Effector memory CD4-positive, alpha-beta T cell (primary cell): Measurements from ENCODE around the gene EXOC1L.

ENCODE experiments used
- DNase-seq, 3 donors: peaks; one replicate each; pipeline ENCODE4 v3.0.0-alpha.2; 2020
- H3K27ac ChIP-seq: 2 replicates; pipeline ENCODE4 v1.7.0; 2013; ENCODE audit warnings: mild to moderate bottlenecking, low read length, moderate library complexity; ENCODE audit not compliant: insufficient read depth, poor library complexity, severe bottlenecking
- H3K27me3 ChIP-seq: replicated peaks from 2 replicates; pipeline ENCODE4 v1.7.0; 2013; ENCODE audit warnings: mild to moderate bottlenecking, low read length; ENCODE audit not compliant: insufficient read depth, control insufficient read depth, poor library complexity, severe bottlenecking
- H3K36me3 ChIP-seq: 2 replicates; pipeline ENCODE4 v1.7.0; 2013; ENCODE audit warnings: mild to moderate bottlenecking, low read length, moderate library complexity; ENCODE audit not compliant: control insufficient read depth, insufficient read depth
- H3K4me1 ChIP-seq: 2 replicates; pipeline ENCODE4 v1.7.0; 2013; ENCODE audit warnings: low read length, mild to moderate bottlenecking; ENCODE audit not compliant: control insufficient read depth, insufficient read depth, poor library complexity, severe bottlenecking
- H3K4me3 ChIP-seq: 2 replicates; pipeline ENCODE4 v1.7.0; 2013; ENCODE audit warnings: low read length, low read depth, mild to moderate bottlenecking; ENCODE audit not compliant: insufficient read depth, poor library complexity, severe bottlenecking
- H3K9me3 ChIP-seq: 2 replicates; pipeline ENCODE4 v1.7.0; 2013; ENCODE audit warnings: mild to moderate bottlenecking, low read length, moderate library complexity; ENCODE audit not compliant: control insufficient read depth
- total RNA-seq, 3 donors: gene quantifications; one replicate each; lab custom pipeline; 2026; lab: John Stamatoyannopoulos, UW

Gene EXOC1L, protein sequence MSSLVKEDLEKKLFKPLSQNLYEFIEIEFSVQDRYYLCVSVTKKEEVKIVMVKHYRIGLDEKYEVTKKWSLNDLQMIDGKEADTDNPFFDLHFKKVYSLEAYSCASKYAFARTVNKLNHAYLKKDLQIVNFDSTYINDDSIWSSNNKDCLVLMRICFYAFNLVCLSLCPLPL
- 0 reads per million in 3 donors for total RNA-seq

DNA sequence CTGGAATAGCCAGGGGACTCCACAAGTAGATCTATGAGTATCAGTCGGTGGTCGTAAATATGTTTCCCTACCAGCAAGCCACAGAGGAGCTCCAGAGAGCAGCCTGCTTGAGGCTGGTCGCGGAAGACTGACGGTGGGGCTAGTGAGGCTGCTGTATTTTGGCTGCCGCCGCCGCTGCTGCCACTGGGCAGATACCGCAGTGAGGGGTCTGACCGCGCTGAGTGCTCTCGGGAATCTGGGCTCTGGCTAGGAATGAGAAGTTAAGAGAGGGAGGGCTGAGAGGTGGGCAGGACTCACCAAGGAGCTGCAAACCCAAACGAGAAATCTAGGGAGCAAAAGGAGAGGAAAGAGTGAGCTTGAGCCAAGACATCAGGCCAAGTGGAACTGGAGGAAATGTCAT is at the start of gene EXOC1L:
Gene EXOC1L, plus strand, starts transcription at position 157 of the 400 bp plus-strand sequence. Its CDS starts 237 bp downstream, at position 394.
- H3K36me3 ChIP-seq, result no peaks in the 10 kb centered on the region
- no peaks in the 10 kb centered on the region for H3K4me1 ChIP-seq
- H3K27ac ChIP-seq, result no peak within 1 kb of the TSS
- no peak within 1 kb of the TSS for H3K4me3 ChIP-seq
- no peaks in the 10 kb centered on the region for H3K9me3 ChIP-seq
- DNase-seq, result no peak
- H3K27me3 ChIP-seq, result peaks cover 10% of the 10 kb centered on the region

- Histone ChIP-seq H3K27ac (no peak overlapping the region), H3K36me3 (no peaks in the 10 kb centered on the region), H3K4me3 (no peak overlapping the region), H3K27me3 (no peaks in the 10 kb centered on the region), H3K4me1 (no peaks in the 10 kb centered on the region), H3K9me3 (no peaks in the 10 kb centered on the region)
- DNase-seq, result no peak
Measured at GRCh38 chr4:55770662-55771061, 48.9 kb upstream of the EXOC1L start.

GRCh38 chr4:55781341-55781740 is 38.2 kb upstream of the EXOC1L start:
- Histone ChIP-seq H3K27me3 (no peaks in the 10 kb centered on the region), H3K36me3 (no peaks in the 10 kb centered on the region), H3K27ac (no peak overlapping the region), H3K9me3 (no peaks in the 10 kb centered on the region), H3K4me3 (no peak overlapping the region), H3K4me1 (no peaks in the 10 kb centered on the region)
- no peak for DNase-seq

- no peak for DNase-seq
- Histone ChIP-seq H3K4me3 (no peak overlapping the region), H3K36me3 (no peaks in the 10 kb centered on the region), H3K4me1 (no peaks in the 10 kb centered on the region), H3K9me3 (no peaks in the 10 kb centered on the region), H3K27me3 (no peaks in the 10 kb centered on the region), H3K27ac (no peak overlapping the region)
Measured at GRCh38 chr4:55781812-55782211, 37.8 kb upstream of the EXOC1L start.

DNA sequence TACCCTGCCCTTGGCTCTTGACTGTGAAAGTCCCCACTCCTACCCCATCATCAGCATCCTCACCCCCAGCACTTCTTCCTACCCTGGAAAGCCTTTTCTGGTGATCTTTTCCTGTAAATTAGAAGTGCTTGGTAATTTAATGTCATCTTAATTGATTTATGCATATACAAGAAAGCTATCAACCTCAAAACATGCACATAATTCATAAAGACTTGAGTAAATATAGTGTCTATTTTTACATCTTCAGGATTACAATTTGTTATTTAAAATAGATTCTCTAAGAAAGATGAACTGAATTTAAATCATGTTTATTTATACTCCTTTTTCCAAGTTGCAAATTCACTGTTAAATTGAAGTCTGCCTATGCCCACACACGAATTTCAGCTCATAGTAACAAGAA is 36.0 kb upstream of the EXOC1L start:
- H3K36me3 ChIP-seq, result no peaks in the 10 kb centered on the region
- H3K9me3 ChIP-seq, result no peaks in the 10 kb centered on the region
- H3K4me3 ChIP-seq, result no peak overlapping the region
- H3K27me3 ChIP-seq, result no peaks in the 10 kb centered on the region
- H3K4me1 ChIP-seq, result no peaks in the 10 kb centered on the region
- H3K27ac ChIP-seq, result no peak overlapping the region
- DNase-seq, result no peak

- no peaks in the 10 kb centered on the region for H3K4me1 ChIP-seq
- no peak overlapping the region for H3K4me3 ChIP-seq
- no peaks in the 10 kb centered on the region for H3K36me3 ChIP-seq
- no peaks in the 10 kb centered on the region for H3K27me3 ChIP-seq
- no peak for DNase-seq
- H3K27ac ChIP-seq, result no peak overlapping the region
- H3K9me3 ChIP-seq, result no peaks in the 10 kb centered on the region
Measured at GRCh38 chr4:55784747-55785146, 34.8 kb upstream of the EXOC1L start.

DNA sequence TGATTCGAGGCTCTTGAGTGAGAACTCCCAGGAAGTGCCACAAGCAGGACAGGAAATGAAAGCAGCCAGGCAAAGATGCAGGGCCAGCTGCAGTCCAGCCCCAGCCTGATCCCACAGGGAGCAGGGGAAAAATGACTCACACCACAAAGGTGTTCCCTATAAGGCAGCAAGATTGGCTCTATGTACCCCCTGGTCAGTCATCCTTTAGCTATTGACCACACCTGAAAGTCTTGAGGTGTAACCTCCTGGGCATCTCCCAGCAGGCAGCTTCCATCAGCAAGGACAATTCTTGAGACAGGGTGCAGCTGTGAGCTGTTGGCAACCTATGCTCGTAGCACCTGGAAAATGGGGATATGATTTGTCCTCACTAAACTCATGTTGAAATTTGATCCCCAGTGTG is 27.9 kb upstream of the EXOC1L start:
- Histone ChIP-seq H3K27ac (no peak overlapping the region), H3K36me3 (no peaks in the 10 kb centered on the region), H3K4me1 (no peaks in the 10 kb centered on the region), H3K4me3 (no peak overlapping the region), H3K27me3 (peaks cover 5% of the 10 kb centered on the region), H3K9me3 (no peaks in the 10 kb centered on the region)
- DNase-seq, result no peak

GRCh38 chr4:55793479-55793878 is 26.1 kb upstream of the EXOC1L start:
- no peaks in the 10 kb centered on the region for H3K36me3 ChIP-seq
- H3K4me1 ChIP-seq, result no peaks in the 10 kb centered on the region
- peaks cover 5% of the 10 kb centered on the region for H3K27me3 ChIP-seq
- no peaks in the 10 kb centered on the region for H3K9me3 ChIP-seq
- no peak for DNase-seq
- no peak overlapping the region for H3K4me3 ChIP-seq
- H3K27ac ChIP-seq, result no peak overlapping the region

DNA sequence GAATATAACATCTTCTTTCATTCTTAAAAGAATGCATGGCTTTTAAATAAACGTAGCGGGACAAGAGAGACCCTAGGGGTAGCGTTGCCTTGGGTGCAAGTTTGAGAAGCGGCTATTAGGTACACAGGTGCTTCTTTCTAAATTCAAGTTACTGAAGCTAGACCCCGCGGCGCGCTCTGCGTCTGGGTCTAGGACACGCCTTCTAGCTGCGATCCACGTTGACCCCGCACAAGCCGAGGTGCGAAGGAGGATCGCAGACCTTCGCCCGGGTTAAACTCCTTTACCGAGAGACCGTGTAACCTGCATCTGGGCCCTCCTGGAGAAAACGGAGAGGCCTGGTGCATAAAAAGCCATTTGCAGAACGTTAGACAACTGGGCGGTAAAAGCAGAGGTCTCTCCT is 25.5 kb upstream of the EXOC1L start:
- Histone ChIP-seq H3K36me3 (no peaks in the 10 kb centered on the region), H3K4me1 (no peaks in the 10 kb centered on the region), H3K27ac (no peak overlapping the region), H3K27me3 (peaks cover 5% of the 10 kb centered on the region), H3K9me3 (no peaks in the 10 kb centered on the region), H3K4me3 (no peak overlapping the region)
- no peak for DNase-seq

DNA sequence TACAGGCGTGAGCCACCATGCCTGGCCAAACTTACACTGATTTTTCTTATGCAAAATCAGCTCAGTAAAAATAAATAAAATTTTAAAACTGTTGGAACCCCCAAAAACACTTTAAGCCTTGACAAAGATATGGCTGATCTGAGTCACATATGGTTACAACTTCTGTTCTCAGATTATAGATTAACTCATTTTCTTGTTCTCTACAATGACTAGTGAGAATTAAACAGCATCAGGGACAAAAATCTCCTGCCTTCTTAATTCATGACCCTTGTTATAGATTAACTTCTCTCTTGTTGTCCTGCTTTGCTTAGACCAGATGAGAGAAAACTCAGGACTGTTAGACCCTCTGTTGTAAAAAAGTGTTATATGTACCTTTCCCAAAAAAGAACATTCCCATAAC is 24.2 kb upstream of the EXOC1L start:
- no peaks in the 10 kb centered on the region for H3K36me3 ChIP-seq
- H3K9me3 ChIP-seq, result no peaks in the 10 kb centered on the region
- no peak overlapping the region for H3K4me3 ChIP-seq
- H3K27me3 ChIP-seq, result peaks cover 5% of the 10 kb centered on the region
- DNase-seq, result no peak
- H3K4me1 ChIP-seq, result no peaks in the 10 kb centered on the region
- no peak overlapping the region for H3K27ac ChIP-seq
